ENCODE data around the gene RLN3. TPM values are rescaled to one million over a fixed set of nuclear protein-coding genes. Genes with fewer than 3 reads are reported as not detected.

Gene RLN3
- total and polyA plus RNA-seq, 9 of the 15 experiments (the other 6 are each of a cell fraction or from before 2014, with no cell fraction given) = 0.31 to 1.2 (median 0.71) TPM; not detected in 6

GRCh38 chr19:14031719-14032480 is 4.0 kb downstream of the RLN3 start, which contains the start of gene IL27RA (continued):
- no peak for TF ChIP-seq ZNF280B (CRISPR knock-in tag; IDR thresholded peaks at IDR 0.05)
- TF ChIP-seq PRMT5 (CRISPR knock-in tag; IDR thresholded peaks at IDR 0.05) = no peak
- TF ChIP-seq ZZZ3 (IDR thresholded peaks at IDR 0.05) = no peak
- no peak for TF ChIP-seq HDAC8 (tag; IDR thresholded peaks at IDR 0.05)
- TF ChIP-seq RFX7 (CRISPR knock-in tag; IDR thresholded peaks at IDR 0.05) = no peak
- no peak for TF ChIP-seq ELF2 (CRISPR knock-in tag; IDR thresholded peaks at IDR 0.05)
- TF ChIP-seq BRD4 (IDR thresholded peaks at IDR 0.05) = peak; percentile 84
- TF ChIP-seq RAD21 (CRISPR knock-in tag; conservative IDR thresholded peaks at IDR 0.05 in 1 of 2, IDR thresholded peaks at IDR 0.05 in 1 of 2) = peak; percentile 74 to 76
- 0 out of 2 replicates have a peak, but pooled peaks have one; percentile 8 for TF ChIP-seq ETS1 (conservative IDR thresholded peaks at IDR 0.05; ENCODE audit: control insufficient read depth, low read depth, low read length)
- no peak for TF ChIP-seq ZNF239 (CRISPR knock-in tag; IDR thresholded peaks at IDR 0.05)
- TF ChIP-seq ZNF592 (IDR thresholded peaks at IDR 0.05) = peak; percentile 77; the same call in 1 of the 2 replicates
- peak; percentile 42; the same call in 1 of the 2 replicates for TF ChIP-seq GTF2F1 (IDR thresholded peaks at IDR 0.05; ENCODE audit: low read depth, low read length)
- TF ChIP-seq JUN (IDR thresholded peaks at IDR 0.05; ENCODE audit: borderline replicate concordance, low read depth, low read length) = peak; percentile 12; the same call in 1 of the 2 replicates
- TF ChIP-seq JUN (CRISPR knock-in tag; IDR thresholded peaks at IDR 0.05; ENCODE audit: borderline replicate concordance) = no peak
- TF ChIP-seq MED1 (CRISPR knock-in tag; IDR thresholded peaks at IDR 0.05; ENCODE audit: borderline replicate concordance) = no peak
- peak; percentile 28; the same call in 1 of the 2 replicates for TF ChIP-seq ATF7 (IDR thresholded peaks at IDR 0.05)
- TF ChIP-seq ZNF316 (IDR thresholded peaks at IDR 0.05) = no peak
- TF ChIP-seq PCBP1 (IDR thresholded peaks at IDR 0.05; ENCODE audit: low read depth, low read length, poor library complexity, severe bottlenecking) = peak; percentile 58
- TF ChIP-seq TARDBP (IDR thresholded peaks at IDR 0.05) = 0 out of 2 replicates have a peak, but pooled peaks have one; percentile 50
- TF ChIP-seq EP400 (IDR thresholded peaks at IDR 0.05) = peak; percentile 65
- TF ChIP-seq TEAD1 (CRISPR knock-in tag; IDR thresholded peaks at IDR 0.05) = peak in 1 of 2 experiments; percentile 59; a peak in 1 of 4 replicates
- no peak for TF ChIP-seq FOXM1 (IDR thresholded peaks at IDR 0.05; ENCODE audit: low read depth)
- TF ChIP-seq FOXM1 (CRISPR knock-in tag; IDR thresholded peaks at IDR 0.05; ENCODE audit: low read depth) = peak; percentile 64

Measured in K562 (cell line).